Loucy (cell line): ENCODE results near the gene PSMG4.

Source experiments
- EZH2phosphoT487 ChIP-seq: fragments of 200-600 bp; IDR thresholded peaks from 2 replicates; pipeline ENCODE4 v1.6.1; 2018; ENCODE audit warnings: antibody characterized with exemption, mild to moderate bottlenecking, moderate library complexity, borderline replicate concordance
- TF ChIP-seq, protein P1 (sequence below): fragments of 200-600 bp; sonication (generic); conservative IDR thresholded peaks from 2 replicates; pipeline ENCODE4 v1.5.1; 2014; ENCODE audit warnings: mild to moderate bottlenecking, antibody characterized with exemption, low read length

DNA sequence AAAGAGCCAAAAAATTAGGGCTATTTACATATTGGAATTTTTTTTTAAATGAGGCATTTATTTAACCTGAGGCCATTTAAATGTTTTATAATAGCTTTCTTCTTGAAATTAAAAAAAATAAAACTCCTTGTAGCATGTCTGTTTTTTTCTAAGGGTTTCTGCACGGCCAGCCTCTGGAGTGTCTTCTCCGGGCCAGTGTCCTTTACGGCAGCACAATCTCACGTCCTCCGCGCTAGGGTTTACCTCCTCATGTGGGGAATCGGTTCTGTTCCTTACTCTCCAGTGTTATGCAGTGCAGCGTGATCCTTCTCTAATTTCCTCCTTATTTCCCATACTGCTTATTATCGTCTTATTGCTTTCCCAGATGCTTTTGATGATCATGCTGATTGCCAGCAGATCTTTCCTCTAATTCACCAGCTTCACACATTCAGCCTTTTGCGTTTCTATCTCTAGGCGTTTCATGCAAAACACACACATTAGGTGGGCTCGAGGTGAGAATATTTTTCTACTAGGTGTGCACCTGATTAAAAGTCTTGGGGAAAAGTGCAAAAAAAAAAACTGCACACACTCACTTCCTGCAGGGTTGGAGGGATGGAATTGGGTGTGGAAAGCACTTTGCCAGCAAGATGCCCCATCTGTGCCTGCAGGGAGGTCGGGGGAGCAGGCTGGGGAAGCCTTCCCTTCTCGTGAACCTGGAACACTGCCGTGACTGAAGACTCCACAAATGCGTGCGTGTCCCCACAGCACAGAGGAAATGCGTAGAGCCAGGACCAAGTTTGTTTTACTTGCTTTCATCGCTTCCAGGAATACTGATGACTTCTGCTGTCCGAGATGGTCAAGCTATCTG, 56.1 kb downstream of the PSMG4 start:
- TF ChIP-seq, protein P1, sequence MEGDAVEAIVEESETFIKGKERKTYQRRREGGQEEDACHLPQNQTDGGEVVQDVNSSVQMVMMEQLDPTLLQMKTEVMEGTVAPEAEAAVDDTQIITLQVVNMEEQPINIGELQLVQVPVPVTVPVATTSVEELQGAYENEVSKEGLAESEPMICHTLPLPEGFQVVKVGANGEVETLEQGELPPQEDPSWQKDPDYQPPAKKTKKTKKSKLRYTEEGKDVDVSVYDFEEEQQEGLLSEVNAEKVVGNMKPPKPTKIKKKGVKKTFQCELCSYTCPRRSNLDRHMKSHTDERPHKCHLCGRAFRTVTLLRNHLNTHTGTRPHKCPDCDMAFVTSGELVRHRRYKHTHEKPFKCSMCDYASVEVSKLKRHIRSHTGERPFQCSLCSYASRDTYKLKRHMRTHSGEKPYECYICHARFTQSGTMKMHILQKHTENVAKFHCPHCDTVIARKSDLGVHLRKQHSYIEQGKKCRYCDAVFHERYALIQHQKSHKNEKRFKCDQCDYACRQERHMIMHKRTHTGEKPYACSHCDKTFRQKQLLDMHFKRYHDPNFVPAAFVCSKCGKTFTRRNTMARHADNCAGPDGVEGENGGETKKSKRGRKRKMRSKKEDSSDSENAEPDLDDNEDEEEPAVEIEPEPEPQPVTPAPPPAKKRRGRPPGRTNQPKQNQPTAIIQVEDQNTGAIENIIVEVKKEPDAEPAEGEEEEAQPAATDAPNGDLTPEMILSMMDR: no peak
- no peak for TF ChIP-seq EZH2phosphoT487
